DND-41 (cell line): ENCODE data around the gene TMED3.

Source experiments
- ATAC-seq: fragments of 200-7000 bp; cut with Tn5 transposase; 3 replicates; pipeline ENCODE4 v1.9.1; 2021; ENCODE audit warnings: low read depth; ENCODE audit not compliant: insufficient read depth
- DNase-seq: peaks from one replicate; pipeline ENCODE4 v3.0.0-alpha.2; 2020
- H2AFZ ChIP-seq: 2 replicates; pipeline ENCODE4 v1.6.0; 2012; ENCODE audit warnings: low read depth, low read length
- H3K27ac ChIP-seq: 2 replicates; pipeline ENCODE4 v1.5.1; 2012; ENCODE audit warnings: low read length, inconsistent platforms
- H3K27me3 ChIP-seq: fragments of 200-600 bp; sonication (generic); 2 replicates; pipeline ENCODE4 v1.6.0; 2012; ENCODE audit warnings: low read length, mild to moderate bottlenecking, inconsistent platforms; ENCODE audit not compliant: insufficient read depth, poor library complexity
- H3K36me3 ChIP-seq: 2 replicates; pipeline ENCODE4 v1.5.1; 2012; ENCODE audit warnings: low read length, inconsistent platforms; ENCODE audit not compliant: insufficient read depth
- H3K4me1 ChIP-seq: 2 replicates; pipeline ENCODE4 v1.5.1; 2012; ENCODE audit warnings: mild to moderate bottlenecking, low read length; ENCODE audit not compliant: insufficient read depth
- H3K4me2 ChIP-seq: 2 replicates; pipeline ENCODE4 v1.6.0; 2012; ENCODE audit warnings: mild to moderate bottlenecking, moderate library complexity, low read length, inconsistent platforms; ENCODE audit not compliant: insufficient read depth
- H3K4me3 ChIP-seq, 2 experiments: fragments of 200-600 bp in 1 of 2; shearing (Covaris generic) in 1 of 2; 2 replicates each; pipeline ENCODE4 v1.5.1; 2012 to 2016; ENCODE audit warnings: inconsistent platforms in 2 of 2, low read length in 2 of 2, mild to moderate bottlenecking in 2 of 2, low read depth in 1 of 2, moderate library complexity in 1 of 2
- H3K79me2 ChIP-seq: 2 replicates; pipeline ENCODE4 v1.6.0; 2012; ENCODE audit warnings: low read length, inconsistent platforms; ENCODE audit not compliant: insufficient read depth
- H3K9ac ChIP-seq: 2 replicates; pipeline ENCODE4 v1.6.0; 2012; ENCODE audit warnings: low read depth, mild to moderate bottlenecking, inconsistent platforms, low read length, moderate library complexity
- H3K9me3 ChIP-seq: 2 replicates; pipeline ENCODE4 v1.5.1; 2012; ENCODE audit warnings: low read length, moderate library complexity, mild to moderate bottlenecking, inconsistent platforms; ENCODE audit not compliant: insufficient read depth, severe bottlenecking
- H4K20me1 ChIP-seq: 2 replicates; pipeline ENCODE4 v1.6.0; 2012; ENCODE audit warnings: low read length; ENCODE audit not compliant: insufficient read depth
- EZH2 ChIP-seq: IDR thresholded peaks from 3 replicates; pipeline ENCODE4 v1.6.1; 2012; ENCODE audit warnings: borderline replicate concordance, low read depth, mild to moderate bottlenecking, moderate library complexity, low read length, inconsistent platforms; ENCODE audit not compliant: severe bottlenecking
- TF ChIP-seq, protein P1 (sequence below): IDR thresholded peaks from 2 replicates; pipeline ENCODE4 v1.5.1; 2012; ENCODE audit warnings: borderline replicate concordance, low read length, moderate library complexity, mild to moderate bottlenecking; ENCODE audit not compliant: poor library complexity, severe bottlenecking; ENCODE audit errors: extremely low read depth

The TMED3 gene

DNA sequence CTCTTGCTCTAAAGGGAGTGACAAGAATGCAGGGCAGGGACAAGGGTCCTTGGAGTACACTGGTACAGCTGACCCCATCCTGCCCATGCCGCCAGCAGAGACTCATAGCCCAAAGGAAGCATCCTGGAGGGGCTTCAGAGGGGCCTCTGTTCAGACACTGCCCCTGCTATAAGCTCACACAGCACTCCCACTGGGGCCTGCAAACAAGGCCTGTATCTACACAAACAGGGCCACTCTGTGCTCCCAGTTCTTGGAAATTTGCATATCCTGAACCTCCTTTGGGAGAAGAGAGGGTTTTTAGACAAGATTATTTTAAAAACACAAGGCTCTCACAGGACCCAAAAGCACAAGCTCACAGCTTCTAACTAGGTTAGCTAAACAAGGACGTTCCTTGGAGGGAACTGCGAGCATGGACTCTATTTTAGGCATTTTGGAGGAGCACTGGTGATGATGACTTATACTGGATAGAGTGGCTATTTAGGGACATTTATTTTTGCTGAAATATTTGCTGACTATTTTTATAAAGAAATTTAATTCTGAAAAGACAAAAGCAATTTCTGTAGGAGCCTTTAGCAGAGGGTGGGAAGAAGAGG lies 44.8 kb upstream of the TMED3 start:
- no peak overlapping the region for H3K9ac ChIP-seq

DNA sequence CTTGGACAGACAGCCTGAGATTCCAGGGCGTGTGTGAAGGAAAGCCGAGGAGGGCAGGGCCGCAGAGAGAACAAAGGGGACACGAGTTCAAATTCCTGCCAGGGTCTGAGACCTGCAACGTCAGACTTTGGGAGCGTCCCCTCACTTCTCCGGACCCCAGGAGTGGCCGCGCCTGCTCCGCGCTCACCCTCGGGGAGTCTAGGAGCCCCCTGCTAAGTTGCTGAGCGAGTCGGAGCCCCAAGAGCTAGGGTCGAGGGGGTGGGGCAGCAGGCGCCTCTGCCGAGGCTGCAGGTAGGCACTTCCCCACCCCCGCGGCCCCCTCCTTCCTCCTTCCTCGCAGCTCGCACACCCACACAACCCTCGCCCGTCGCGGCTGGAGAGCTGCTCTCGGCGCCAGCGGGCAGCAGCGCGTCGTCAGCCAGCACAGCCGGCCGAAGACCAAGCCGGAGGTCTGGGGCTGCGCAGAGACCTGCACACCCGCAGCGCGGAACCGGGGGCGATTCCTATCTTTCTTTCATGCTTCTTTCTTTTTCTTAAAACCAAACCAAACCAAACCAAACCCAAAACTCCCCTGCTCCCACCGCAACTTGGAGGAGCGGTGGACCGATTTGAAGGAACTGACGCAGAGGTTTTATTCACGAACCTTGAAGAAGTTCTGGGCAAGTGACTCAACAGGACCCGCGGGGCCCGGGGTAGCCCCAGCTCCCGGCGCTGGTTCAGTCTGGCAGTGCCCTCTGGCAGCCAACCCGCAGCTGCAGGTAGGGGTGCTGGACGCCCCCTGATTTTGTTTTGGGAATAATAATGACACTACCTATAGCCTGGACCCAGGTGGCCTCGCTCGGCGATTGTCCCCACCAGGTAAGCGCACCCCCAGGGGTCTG lies 28.3 kb upstream of the TMED3 start, which contains the start of gene ANKRD34C:
ANKRD34C (plus strand) TSS at position 352 of the 881 bp plus-strand sequence. CDS start 10,563 bp downstream, outside the sequence.
- no peak for TF ChIP-seq EZH2
- TF ChIP-seq, protein P1, sequence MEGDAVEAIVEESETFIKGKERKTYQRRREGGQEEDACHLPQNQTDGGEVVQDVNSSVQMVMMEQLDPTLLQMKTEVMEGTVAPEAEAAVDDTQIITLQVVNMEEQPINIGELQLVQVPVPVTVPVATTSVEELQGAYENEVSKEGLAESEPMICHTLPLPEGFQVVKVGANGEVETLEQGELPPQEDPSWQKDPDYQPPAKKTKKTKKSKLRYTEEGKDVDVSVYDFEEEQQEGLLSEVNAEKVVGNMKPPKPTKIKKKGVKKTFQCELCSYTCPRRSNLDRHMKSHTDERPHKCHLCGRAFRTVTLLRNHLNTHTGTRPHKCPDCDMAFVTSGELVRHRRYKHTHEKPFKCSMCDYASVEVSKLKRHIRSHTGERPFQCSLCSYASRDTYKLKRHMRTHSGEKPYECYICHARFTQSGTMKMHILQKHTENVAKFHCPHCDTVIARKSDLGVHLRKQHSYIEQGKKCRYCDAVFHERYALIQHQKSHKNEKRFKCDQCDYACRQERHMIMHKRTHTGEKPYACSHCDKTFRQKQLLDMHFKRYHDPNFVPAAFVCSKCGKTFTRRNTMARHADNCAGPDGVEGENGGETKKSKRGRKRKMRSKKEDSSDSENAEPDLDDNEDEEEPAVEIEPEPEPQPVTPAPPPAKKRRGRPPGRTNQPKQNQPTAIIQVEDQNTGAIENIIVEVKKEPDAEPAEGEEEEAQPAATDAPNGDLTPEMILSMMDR: no peak

More for the DNA sequence above, 44.8 kb upstream of the TMED3 start:
- ATAC-seq: no peak
- Histone ChIP-seq H3K79me2 (no peaks in the 10 kb centered on the region), H3K36me3 (no peaks in the 10 kb centered on the region), H3K27me3 (peaks cover 5% of the 10 kb centered on the region), H4K20me1 (no peaks in the 10 kb centered on the region), H3K27ac (no peak overlapping the region), H3K4me3 (no peak overlapping the region), H3K4me2 (no peak overlapping the region), H2AFZ (no peak overlapping the region), H3K4me1 (no peaks in the 10 kb centered on the region), H3K9me3 (no peaks in the 10 kb centered on the region)
- TF ChIP-seq EZH2: no peak
- TF ChIP-seq, protein P1: no peak
- no peak for DNase-seq

DNA sequence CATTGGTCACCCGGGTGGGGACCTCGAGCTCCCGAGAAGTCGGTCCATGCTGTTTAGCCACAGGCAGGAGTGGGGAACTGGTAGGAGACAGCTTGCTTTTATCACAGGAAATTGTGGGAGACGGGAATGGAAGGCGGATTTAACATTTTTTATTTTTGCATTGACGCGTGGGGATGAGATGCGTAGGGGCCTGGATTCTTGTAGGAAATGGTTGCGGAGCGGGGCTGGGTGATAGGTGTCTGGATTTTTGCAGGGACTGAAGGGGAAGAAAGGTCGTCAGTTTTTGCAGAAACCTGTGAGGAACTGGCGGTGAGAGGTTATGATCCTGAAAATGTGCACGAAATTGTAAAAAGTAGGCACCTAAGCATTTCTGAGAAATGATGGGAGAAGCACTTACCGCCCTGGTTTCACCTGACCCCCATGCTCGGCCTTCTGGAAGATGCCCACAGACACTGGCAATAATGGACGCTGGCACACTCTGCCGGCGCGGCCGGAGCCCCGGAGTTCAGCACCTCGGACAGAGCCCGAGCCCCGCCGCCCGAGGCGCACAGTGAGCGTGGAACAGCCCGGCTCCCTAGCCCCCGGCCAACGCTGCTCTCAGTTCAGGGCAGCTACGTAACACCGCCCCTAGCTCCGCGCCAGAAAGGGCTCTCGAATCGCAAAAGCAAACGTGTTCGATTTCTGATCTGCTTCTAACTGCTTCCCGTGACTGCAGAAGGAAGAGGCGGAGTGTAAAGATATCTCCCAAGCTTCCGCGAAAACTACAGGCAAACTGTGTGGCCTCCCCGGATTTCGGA lies 27.5 kb upstream of the TMED3 start:
- no peak for TF ChIP-seq EZH2
- DNase-seq (peak; percentile 11), ATAC-seq (no peak)
- Histone ChIP-seq H3K4me1 (no peaks in the 10 kb centered on the region), H4K20me1 (no peaks in the 10 kb centered on the region), H3K79me2 (no peaks in the 10 kb centered on the region), H3K9ac (no peak overlapping the region), H2AFZ (no peak overlapping the region), H3K9me3 (no peaks in the 10 kb centered on the region), H3K27ac (no peak overlapping the region), H3K27me3 (peaks cover 4% of the 10 kb centered on the region), H3K36me3 (no peaks in the 10 kb centered on the region), H3K4me3 (no peak overlapping the region), H3K4me2 (no peak overlapping the region)

More for the DNA sequence above, 28.3 kb upstream of the TMED3 start, which contains the start of gene ANKRD34C:
- H3K4me2 ChIP-seq: no peak within 1 kb of the TSS
- no peak for DNase-seq
- H2AFZ ChIP-seq: no peak within 1 kb of the TSS
- H3K9ac ChIP-seq: no peak within 1 kb of the TSS
- no peaks in the 10 kb centered on the region for H3K36me3 ChIP-seq
- no peaks in the 10 kb centered on the region for H3K79me2 ChIP-seq
- peaks cover under 1% of the 10 kb centered on the region for H3K27me3 ChIP-seq
- H4K20me1 ChIP-seq: no peaks in the 10 kb centered on the region
- H3K4me3 ChIP-seq: no peak within 1 kb of the TSS
- ATAC-seq: no peak
- H3K27ac ChIP-seq: no peak within 1 kb of the TSS
- no peaks in the 10 kb centered on the region for H3K4me1 ChIP-seq
- no peaks in the 10 kb centered on the region for H3K9me3 ChIP-seq
